Cardiac fibroblast (primary cell): ENCODE results near the gene DBF4.
A peak's percentile ranks its signal among the peaks of the same experiment; 100 is the strongest.
"Not testable (repeated sequence)": the region's sequence is repeated elsewhere in the genome, so short reads cannot be mapped to it uniquely, and the experiment has no call there.

Source experiments
- DNase-seq, 2 donors: peaks; one replicate each; pipeline versions ENCODE4 v3.0.0 to v3.0.0-alpha.2; 2010; ENCODE audit warnings: low read depth in 2 of 2
- H3K4me3 ChIP-seq, 2 donors: replicated peaks in 1 of 2; 1 replicate in 1 of 2; 2 replicates in 1 of 2; pipeline ENCODE4 v1.5.1; 2011; ENCODE audit warnings: low read depth in 2 of 2, low read length in 2 of 2, mild to moderate bottlenecking in 2 of 2, moderate library complexity in 1 of 2
- CTCF ChIP-seq: IDR thresholded peaks from one replicate; pipeline ENCODE4 v1.5.1; 2011; ENCODE audit warnings: low read depth, mild to moderate bottlenecking, low read length, inconsistent platforms

The DBF4 gene

GRCh38 chr7:87885018-87885417 lies 8.7 kb downstream of the DBF4 start:
- no peak for DNase-seq
- no peak overlapping the region for H3K4me3 ChIP-seq
- TF ChIP-seq CTCF, result no peak

GRCh38 chr7:87886875-87887274 lies 10.6 kb downstream of the DBF4 start:
- peak; percentile 29 for TF ChIP-seq CTCF
- peak; percentile 65 to 68 for DNase-seq
- H3K4me3 ChIP-seq, result no peak overlapping the region

DNA sequence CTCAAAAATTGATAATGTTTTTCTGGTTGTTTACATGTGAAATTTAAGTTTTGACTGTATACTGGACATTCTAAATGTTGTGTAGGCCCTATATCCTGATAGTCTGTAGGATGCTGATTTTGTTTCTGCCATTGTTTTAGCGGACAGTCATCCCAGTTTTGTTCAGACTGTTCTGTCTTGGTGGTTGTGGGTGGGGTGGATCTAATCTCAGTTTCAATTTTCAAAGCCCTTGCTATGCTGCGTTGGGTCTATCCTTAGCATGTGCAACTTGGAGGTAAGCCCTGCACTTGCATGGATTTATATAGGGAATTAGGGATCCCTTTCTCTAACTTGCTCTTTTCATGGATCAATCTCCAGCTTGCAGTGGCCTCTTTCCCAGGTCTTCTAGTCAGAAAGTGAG lies 19.1 kb downstream of the DBF4 start:
- no peak overlapping the region for H3K4me3 ChIP-seq
- no peak for DNase-seq
- TF ChIP-seq CTCF, result no peak

DNA sequence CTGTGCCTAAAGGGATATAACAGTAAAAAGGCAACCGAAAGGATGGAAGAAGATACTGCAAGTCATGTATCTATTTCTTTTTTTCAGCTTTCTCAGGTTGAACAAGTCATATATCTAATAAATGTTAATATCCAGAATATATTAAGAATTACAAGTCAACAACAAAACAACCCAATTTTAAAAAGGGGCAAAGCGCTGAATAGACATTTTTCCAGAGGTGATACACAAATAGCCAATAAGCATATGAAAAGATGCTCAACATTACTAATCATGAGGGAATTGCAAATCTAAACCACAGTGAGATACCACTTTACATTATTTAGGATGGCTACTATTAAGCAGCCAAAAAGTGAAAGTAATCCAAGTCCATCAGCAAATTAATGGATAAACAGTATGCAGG lies 23.0 kb downstream of the DBF4 start:
- H3K4me3 ChIP-seq, result no peak overlapping the region
- no peak for TF ChIP-seq CTCF
- no peak for DNase-seq

- peak; percentile 53 to 55 for DNase-seq
- not testable (repeated sequence) for H3K4me3 ChIP-seq
Observed at GRCh38 chr7:87907136-87907906, 31.0 kb downstream of the DBF4 start.

DNA sequence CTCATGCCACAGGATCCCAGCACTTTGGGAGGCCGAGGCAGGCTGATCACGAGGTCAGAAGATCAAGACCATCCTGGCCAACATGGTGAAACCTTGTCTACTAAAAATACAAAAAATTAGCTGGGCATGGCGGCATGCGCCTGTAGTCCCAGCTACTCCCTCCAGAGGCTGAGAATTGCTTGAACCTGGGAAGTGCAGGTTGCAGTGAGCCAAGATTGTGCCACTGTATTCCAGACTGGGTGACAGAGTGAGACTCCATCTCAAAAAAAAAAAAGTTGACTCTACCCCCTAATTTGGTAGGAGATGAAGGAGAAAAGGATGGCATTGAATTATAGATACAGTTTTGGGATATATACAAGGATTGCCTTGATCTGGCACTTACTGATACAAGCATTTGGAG lies 32.5 kb downstream of the DBF4 start:
- H3K4me3 ChIP-seq, DNase-seq: not testable (repeated sequence)

DNA sequence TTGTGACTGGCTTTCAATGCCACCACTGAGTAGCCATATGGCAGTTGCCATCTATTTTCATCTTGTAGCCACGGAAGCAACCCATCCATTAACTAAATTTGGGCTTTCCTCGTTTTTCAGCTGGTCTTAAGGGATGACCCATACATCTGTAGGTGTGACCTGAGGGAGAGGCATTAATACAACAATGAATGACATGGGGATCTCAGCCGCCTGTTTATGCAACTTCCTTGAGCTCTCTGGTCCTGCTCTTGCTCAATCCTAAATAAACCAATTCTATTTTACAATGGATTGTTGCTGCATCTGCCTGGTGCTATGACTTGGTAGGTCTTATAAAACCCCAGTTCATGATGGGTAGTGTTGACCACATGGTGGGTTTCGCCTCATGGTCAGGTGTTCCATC lies 35.8 kb downstream of the DBF4 start:
- no peak for TF ChIP-seq CTCF
- DNase-seq, result no peak
- H3K4me3 ChIP-seq, result no peak overlapping the region

DNA sequence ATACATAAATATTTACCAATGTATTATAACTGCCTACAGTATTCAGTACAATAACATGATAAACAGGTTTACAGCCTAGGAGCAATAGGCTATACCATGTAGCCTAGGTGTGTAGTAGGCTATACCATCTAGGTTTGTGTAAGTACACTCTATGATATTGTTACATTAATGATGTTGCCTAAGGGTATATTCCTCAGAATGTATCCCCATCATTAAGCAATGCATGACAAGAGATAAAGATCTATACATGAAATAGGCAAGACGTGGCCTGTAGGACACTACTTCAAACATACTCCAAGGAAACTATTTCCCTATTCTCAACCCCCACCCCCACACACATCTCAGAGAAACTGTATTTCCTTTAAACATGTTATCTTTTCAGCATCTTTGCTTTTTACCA lies 42.4 kb downstream of the DBF4 start:
- no peak for TF ChIP-seq CTCF
- H3K4me3 ChIP-seq, result no peak overlapping the region
- DNase-seq, result no peak
